ENCODE measurements around the gene TIMM44. TPM values are rescaled to one million over a fixed set of nuclear protein-coding genes. Genes with fewer than 3 reads are reported as not detected.

Gene TIMM44
- total RNA-seq, 1 experiment from 2014 or later = 114 TPM

GRCh38 chr19:7879836-7880235, 63.6 kb downstream of the TIMM44 start:
- no peak overlapping the region for H3K56ac ChIP-seq (ENCODE audit: insufficient read length, low read depth, low read length)
- H3T11ph ChIP-seq (ENCODE audit: low read length) = no peak overlapping the region
- 0 out of 4 replicates have a peak, but pooled peaks cover under 1 to 2% of the 10 kb centered on the region in 2 experiments for H3K4me1 Mint-ChIP-seq
- H3K23me2 ChIP-seq (ENCODE audit: insufficient read length, low read depth, low read length, poor library complexity, severe bottlenecking) = no peaks in the 10 kb centered on the region
- no peak overlapping the region for H3K14ac ChIP-seq (ENCODE audit: insufficient read depth, low read length)
- no peaks in the 10 kb centered on the region for H3K79me2 ChIP-seq (ENCODE audit: insufficient read depth, low read length)
- H4K5ac ChIP-seq (ENCODE audit: insufficient read length, low read depth, low read length) = no peak overlapping the region
- H4K91ac ChIP-seq (ENCODE audit: insufficient read length, low read depth, low read length) = no peak overlapping the region
- no peak overlapping the region for H3K4ac ChIP-seq (ENCODE audit: low read depth, low read length)
- H2BK15ac ChIP-seq (ENCODE audit: low read depth, low read length) = no peak overlapping the region
- peaks cover 5 to 10% of the 10 kb centered on the region in 2 experiments; a peak in 3 of 5 replicates for H3K9me3 Mint-ChIP-seq
- H3K18ac ChIP-seq (ENCODE audit: insufficient read length, low read depth, low read length) = no peak overlapping the region
- H3K23ac ChIP-seq (ENCODE audit: insufficient read length, low read depth, low read length) = no peak overlapping the region
- no peaks in the 10 kb centered on the region for H3K27me3 ChIP-seq (ENCODE audit: insufficient read depth, low read length)
- no peak overlapping the region for H4K8ac ChIP-seq (replicated peaks; ENCODE audit: insufficient read length, low read depth, low read length)
- H3K4me1 ChIP-seq (ENCODE audit: insufficient read depth, low read length) = no peaks in the 10 kb centered on the region
- no peaks in the 10 kb centered on the region for H3K36me3 Mint-ChIP-seq (ENCODE audit: insufficient read depth in 1 of 3, low read depth in 3 of 3)
- no peaks in the 10 kb centered on the region for H3K9me3 ChIP-seq (ENCODE audit: control insufficient read depth, low read depth, low read length)
- H4K20me1 ChIP-seq (ENCODE audit: control insufficient read depth, insufficient read depth, insufficient read length) = no peaks in the 10 kb centered on the region
- no peak overlapping the region for H3K4me2 ChIP-seq (ENCODE audit: insufficient read depth, insufficient read length, low read length)
- WGBS (ENCODE audit: extremely low coverage, insufficient read length, low lambda C conversion rate) = no CpG with 5 or more reads among the region's 19 CpGs
- no peak overlapping the region for H2AFZ ChIP-seq (ENCODE audit: low read length)
- DNase-seq = no peak
- H2BK5ac ChIP-seq (ENCODE audit: insufficient read length, low read length) = no peak overlapping the region
- no peak overlapping the region for H3K4me3 Mint-ChIP-seq
- no peak for TF ChIP-seq CTCF (conservative IDR thresholded peaks at IDR 0.05)
- no peak overlapping the region for H2BK12ac ChIP-seq (ENCODE audit: insufficient read length, low read depth, low read length)
- peaks cover 6% of the 10 kb centered on the region for H3K27me3 Mint-ChIP-seq (ENCODE audit: low read depth)
- H2BK120ac ChIP-seq (ENCODE audit: low read depth, low read length, poor library complexity, severe bottlenecking) = no peak overlapping the region
- H3K27ac ChIP-seq (ENCODE audit: insufficient read length, low read depth, low read length) = no peak overlapping the region
- no peak overlapping the region for H3K9ac ChIP-seq (ENCODE audit: extremely low read depth, insufficient read length, low read length)
- no peaks in the 10 kb centered on the region for H3K79me1 ChIP-seq (ENCODE audit: insufficient read depth, low read depth, low read length, poor library complexity, severe bottlenecking)
- no peak overlapping the region for H2BK20ac ChIP-seq (ENCODE audit: low read depth, low read length, poor library complexity, severe bottlenecking)
- no peak overlapping the region for H2AK5ac ChIP-seq (ENCODE audit: insufficient read length, low read length)
- H3K27ac Mint-ChIP-seq = no peak overlapping the region; a peak in 1 of 7 replicates
